Measurements from ENCODE around the gene BEX2.
"Not testable (repeated sequence)": the region's sequence is repeated elsewhere in the genome, so short reads cannot be mapped to it uniquely, and the experiment has no call there.

Gene BEX2

GRCh38 chrX:103310555-103311398 is at the start of gene BEX2:
Gene BEX2 (minus strand): TSS chrX:103310990. CDS start chrX:103309976, 1,014 bp downstream.
- DNase-seq (ENCODE audit: low read depth in 2 of 3, low spot score in 1 of 3): peak; percentile 66 to 76 (median 67)

GRCh38 chrX:103360092-103360491 is 49.3 kb upstream of the BEX2 start:
- DNase-seq (ENCODE audit: low read depth in 2 of 3, low spot score in 1 of 3): no peak

- not testable (repeated sequence) for DNase-seq (ENCODE audit: low read depth in 2 of 3, low spot score in 1 of 3)
Observed at GRCh38 chrX:103359605-103360004, 48.8 kb upstream of the BEX2 start.

- DNase-seq (ENCODE audit: low read depth in 2 of 3, low spot score in 1 of 3): no peak
Observed at GRCh38 chrX:103357871-103358270, 47.1 kb upstream of the BEX2 start.

- DNase-seq (ENCODE audit: low read depth in 2 of 3, low spot score in 1 of 3): no peak
Observed at GRCh38 chrX:103356858-103357257, 46.1 kb upstream of the BEX2 start.

GRCh38 chrX:103356130-103356798 is 45.5 kb upstream of the BEX2 start, which contains the start of gene TCEAL9:
Gene TCEAL9 (plus strand): TSS chrX:103356506. CDS start chrX:103357685, 1,179 bp downstream.
- no peak for DNase-seq (ENCODE audit: low read depth in 2 of 3, low spot score in 1 of 3)

GRCh38 chrX:103347682-103348397 is 37.0 kb upstream of the BEX2 start:
- no peak for DNase-seq (ENCODE audit: low read depth in 2 of 3, low spot score in 1 of 3)

GRCh38 chrX:103344606-103345005 is 33.8 kb upstream of the BEX2 start:
- DNase-seq (ENCODE audit: low read depth in 2 of 3, low spot score in 1 of 3): no peak

GRCh38 chrX:103343105-103343504 is 32.3 kb upstream of the BEX2 start:
- DNase-seq (ENCODE audit: low read depth in 2 of 3, low spot score in 1 of 3): peak in 1 of 3 donors; percentile 29

- DNase-seq (ENCODE audit: low read depth in 2 of 3, low spot score in 1 of 3): no peak
Observed at GRCh38 chrX:103338663-103339062, 27.9 kb upstream of the BEX2 start.

- DNase-seq (ENCODE audit: low read depth in 2 of 3, low spot score in 1 of 3): no peak
Observed at GRCh38 chrX:103330681-103331288, 20.0 kb upstream of the BEX2 start.

GRCh38 chrX:103329991-103330390 is 19.2 kb upstream of the BEX2 start, which contains the start of gene TCEAL7:
Gene TCEAL7 (plus strand): TSS chrX:103330239. CDS start chrX:103331404, 1,165 bp downstream.
- no peak for DNase-seq (ENCODE audit: low read depth in 2 of 3, low spot score in 1 of 3)

- DNase-seq (ENCODE audit: low read depth in 2 of 3, low spot score in 1 of 3): no peak
Observed at GRCh38 chrX:103311399-103311780, 600 bp upstream of the BEX2 start.

GRCh38 chrX:103309860-103310554 is 783 bp downstream of the BEX2 start:
- no peak for DNase-seq (ENCODE audit: low read depth in 2 of 3, low spot score in 1 of 3)

- DNase-seq (ENCODE audit: low read depth in 2 of 3, low spot score in 1 of 3): not testable (repeated sequence)
Observed at GRCh38 chrX:103305666-103306065, 5.1 kb downstream of the BEX2 start.

GRCh38 chrX:103304705-103305104 is 6.1 kb downstream of the BEX2 start:
- no peak for DNase-seq (ENCODE audit: low read depth in 2 of 3, low spot score in 1 of 3)

GRCh38 chrX:103293118-103293517 is 17.7 kb downstream of the BEX2 start:
- DNase-seq (ENCODE audit: low read depth in 2 of 3, low spot score in 1 of 3): no peak

GRCh38 chrX:103279624-103280023 is 31.2 kb downstream of the BEX2 start:
- DNase-seq (ENCODE audit: low read depth in 2 of 3, low spot score in 1 of 3): no peak

GRCh38 chrX:103276581-103277002 is 34.2 kb downstream of the BEX2 start, which contains the start of gene TCEAL5:
Gene TCEAL5 (minus strand): TSS chrX:103276750. CDS start chrX:103274563, 2,187 bp downstream.
- DNase-seq (ENCODE audit: low read depth in 2 of 3, low spot score in 1 of 3): no peak

GRCh38 chrX:103275947-103276567 is 34.7 kb downstream of the BEX2 start:
- no peak for DNase-seq (ENCODE audit: low read depth in 2 of 3, low spot score in 1 of 3)
